PC-3 (cell line): ENCODE data around the gene MARF1.

Source experiments
- CTCF ChIP-seq: fragments of 300-600 bp; sonication (generic); conservative IDR thresholded peaks from 2 replicates; pipeline ENCODE4 v1.5.1; 2017; ENCODE audit warnings: antibody characterized with exemption, low read depth, mild to moderate bottlenecking, low read length
- EZH2 ChIP-seq: fragments of 300-600 bp; sonication (generic); IDR thresholded peaks from one replicate; pipeline ENCODE4 v1.6.1; 2017; ENCODE audit warnings: antibody characterized with exemption, mild to moderate bottlenecking, low read length; ENCODE audit not compliant: unreplicated experiment
- EZH2phosphoT487 ChIP-seq: fragments of 300-600 bp; sonication (generic); IDR thresholded peaks from 2 replicates; pipeline ENCODE4 v1.6.1; 2018; ENCODE audit warnings: mild to moderate bottlenecking, antibody characterized with exemption, low read length, borderline replicate concordance

GRCh38 chr16:15576960-15577958, 65.7 kb downstream of the MARF1 start:
- TF ChIP-seq CTCF (no peak), EZH2 (no peak), EZH2phosphoT487 (no peak)
